Measurements from ENCODE around the gene PPP4R3A.
A peak's percentile ranks its signal among the peaks of the same experiment; 100 is the strongest.

The PPP4R3A gene

DNA sequence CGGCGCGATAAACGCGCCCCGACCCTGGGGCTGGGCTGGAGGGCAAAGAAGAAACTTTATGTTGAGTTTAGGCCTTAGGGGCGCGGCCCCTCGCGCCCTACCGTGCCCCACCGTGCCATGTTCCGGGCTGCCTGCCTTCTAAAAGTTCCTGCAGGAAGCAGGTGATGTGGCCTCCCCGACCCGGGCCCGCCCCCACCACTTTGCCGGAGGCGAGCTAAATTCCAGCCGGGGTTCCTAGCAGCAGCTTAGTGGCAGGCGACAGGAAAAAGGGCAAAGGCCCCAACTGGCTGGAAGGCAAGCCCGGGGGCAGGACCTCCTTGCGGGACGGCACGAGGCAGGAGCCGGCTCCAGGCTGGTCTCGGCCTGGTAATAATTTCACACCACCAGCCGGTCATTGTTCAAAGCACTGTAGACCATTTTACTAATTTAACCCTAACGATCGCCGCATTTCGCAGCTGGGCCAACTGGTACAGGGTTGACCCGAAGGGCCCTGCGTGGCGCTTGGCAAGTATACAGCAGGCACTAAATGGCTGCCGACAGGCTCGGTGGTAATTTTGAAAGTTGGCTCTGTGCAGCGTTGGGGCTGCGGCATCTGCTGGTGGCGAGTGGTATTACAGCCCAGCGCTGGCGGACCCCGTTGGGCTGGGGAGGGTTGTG, 91.6 kb downstream of the PPP4R3A start:
- H3K4me3 ChIP-seq (ENCODE audit: low read length) = peak overlapping the region; percentile 44
- TF ChIP-seq, protein P1, sequence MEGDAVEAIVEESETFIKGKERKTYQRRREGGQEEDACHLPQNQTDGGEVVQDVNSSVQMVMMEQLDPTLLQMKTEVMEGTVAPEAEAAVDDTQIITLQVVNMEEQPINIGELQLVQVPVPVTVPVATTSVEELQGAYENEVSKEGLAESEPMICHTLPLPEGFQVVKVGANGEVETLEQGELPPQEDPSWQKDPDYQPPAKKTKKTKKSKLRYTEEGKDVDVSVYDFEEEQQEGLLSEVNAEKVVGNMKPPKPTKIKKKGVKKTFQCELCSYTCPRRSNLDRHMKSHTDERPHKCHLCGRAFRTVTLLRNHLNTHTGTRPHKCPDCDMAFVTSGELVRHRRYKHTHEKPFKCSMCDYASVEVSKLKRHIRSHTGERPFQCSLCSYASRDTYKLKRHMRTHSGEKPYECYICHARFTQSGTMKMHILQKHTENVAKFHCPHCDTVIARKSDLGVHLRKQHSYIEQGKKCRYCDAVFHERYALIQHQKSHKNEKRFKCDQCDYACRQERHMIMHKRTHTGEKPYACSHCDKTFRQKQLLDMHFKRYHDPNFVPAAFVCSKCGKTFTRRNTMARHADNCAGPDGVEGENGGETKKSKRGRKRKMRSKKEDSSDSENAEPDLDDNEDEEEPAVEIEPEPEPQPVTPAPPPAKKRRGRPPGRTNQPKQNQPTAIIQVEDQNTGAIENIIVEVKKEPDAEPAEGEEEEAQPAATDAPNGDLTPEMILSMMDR (conservative IDR thresholded peaks at IDR 0.05; ENCODE audit: low read length) = peak; percentile 91
- peak; percentile 23 for DNase-seq (ENCODE audit: low read depth)

DNA sequence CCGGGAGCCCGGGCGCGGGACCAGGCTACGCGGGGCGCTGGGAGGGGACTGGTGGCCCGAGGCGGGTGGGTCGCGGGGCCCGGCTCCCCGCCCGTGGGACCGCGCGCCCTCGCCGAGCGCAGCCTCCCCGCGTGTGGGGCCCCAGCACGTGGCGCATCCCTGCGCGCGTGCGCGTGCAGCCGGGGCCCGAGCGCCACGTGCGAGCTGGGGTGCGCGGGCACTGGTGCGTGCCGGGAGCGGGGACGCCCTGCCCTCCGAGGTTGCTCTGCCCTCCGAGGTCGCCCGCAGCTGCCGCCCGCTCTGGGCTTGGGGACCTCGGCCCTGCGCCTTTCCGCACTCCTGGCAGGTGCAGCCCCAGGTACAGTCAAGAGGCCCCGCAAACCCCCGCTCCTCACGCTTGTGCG, 92.1 kb downstream of the PPP4R3A start:
- TF ChIP-seq, protein P1 (conservative IDR thresholded peaks at IDR 0.05; ENCODE audit: low read length) = no peak
- no peak for DNase-seq (ENCODE audit: low read depth)
- no peak overlapping the region for H3K4me3 ChIP-seq (ENCODE audit: low read length)

DNA sequence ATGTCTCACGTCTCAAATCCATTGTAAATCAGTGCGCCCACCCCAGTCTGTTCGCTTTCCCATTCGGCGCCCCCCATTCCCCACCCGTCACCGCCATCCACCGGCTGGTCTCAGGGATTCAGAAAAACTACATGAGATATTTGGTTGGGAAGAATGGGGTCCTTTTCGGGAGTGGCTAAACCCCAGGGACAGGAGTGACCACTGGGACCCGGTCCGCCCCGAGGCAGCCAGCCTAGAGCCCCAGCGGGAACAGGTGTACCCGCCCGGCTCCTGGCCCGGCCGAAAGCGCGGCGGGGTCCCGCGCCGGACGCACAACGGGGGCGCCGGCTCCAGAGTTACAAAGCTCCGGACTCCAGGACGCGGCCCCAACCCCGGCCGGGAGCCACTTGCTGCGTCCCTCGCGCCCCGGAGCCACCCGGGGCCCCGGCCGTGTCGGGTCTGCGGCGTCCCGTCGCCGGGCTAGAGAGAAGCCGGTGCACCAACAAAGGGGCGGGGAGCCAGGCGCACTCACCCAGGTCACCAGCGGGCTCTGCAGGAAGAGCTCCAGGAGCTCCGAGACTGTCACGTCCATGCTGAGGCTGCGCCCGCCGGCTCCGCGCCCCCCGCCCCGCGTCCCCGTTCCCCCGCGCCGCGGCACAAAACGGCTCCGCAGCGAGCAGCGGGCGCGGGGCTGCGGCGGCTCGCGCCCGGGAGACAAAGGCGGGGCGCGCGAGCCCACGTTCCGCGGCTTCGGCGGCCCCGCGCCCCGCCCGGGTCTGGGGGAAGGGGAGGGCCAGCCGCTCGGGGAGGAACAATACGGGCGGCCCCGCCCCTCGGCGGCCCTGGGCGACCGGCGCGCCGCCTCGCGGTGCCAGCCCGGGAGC, 92.8 kb downstream of the PPP4R3A start, which contains the start of gene CCDC88C:
Gene CCDC88C (minus strand): TSS at position 701 of the 863 bp plus-strand sequence. CDS start 130 bp downstream, at position 571.
- H3K4me3 ChIP-seq (ENCODE audit: low read length) = peak within 1 kb of the TSS; percentile 44
- DNase-seq (ENCODE audit: low read depth) = no peak
- TF ChIP-seq, protein P1 (conservative IDR thresholded peaks at IDR 0.05; ENCODE audit: low read length) = no peak

DNA sequence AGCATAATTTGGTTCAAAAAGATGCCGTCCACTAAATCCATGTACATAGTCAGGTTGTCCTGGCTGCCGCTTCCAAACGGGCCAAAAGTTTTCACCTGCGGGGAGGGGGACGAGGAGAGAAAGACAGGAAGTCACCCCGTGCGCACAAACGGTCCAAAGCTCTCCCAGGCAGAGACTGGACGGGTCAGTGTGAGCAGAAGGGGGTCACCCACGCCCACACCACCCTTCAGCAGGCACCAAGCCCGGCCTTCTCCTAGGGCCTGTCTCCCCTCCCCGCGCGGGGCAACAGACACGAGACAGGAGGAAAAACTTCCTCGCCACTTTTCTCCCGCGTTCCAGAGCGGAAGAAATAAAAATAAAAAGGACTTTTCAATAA, 93.4 kb downstream of the PPP4R3A start:
- no peak for DNase-seq (ENCODE audit: low read depth)
- H3K4me3 ChIP-seq (ENCODE audit: low read length) = no peak overlapping the region
- TF ChIP-seq, protein P1 (conservative IDR thresholded peaks at IDR 0.05; ENCODE audit: low read length) = no peak

DNA sequence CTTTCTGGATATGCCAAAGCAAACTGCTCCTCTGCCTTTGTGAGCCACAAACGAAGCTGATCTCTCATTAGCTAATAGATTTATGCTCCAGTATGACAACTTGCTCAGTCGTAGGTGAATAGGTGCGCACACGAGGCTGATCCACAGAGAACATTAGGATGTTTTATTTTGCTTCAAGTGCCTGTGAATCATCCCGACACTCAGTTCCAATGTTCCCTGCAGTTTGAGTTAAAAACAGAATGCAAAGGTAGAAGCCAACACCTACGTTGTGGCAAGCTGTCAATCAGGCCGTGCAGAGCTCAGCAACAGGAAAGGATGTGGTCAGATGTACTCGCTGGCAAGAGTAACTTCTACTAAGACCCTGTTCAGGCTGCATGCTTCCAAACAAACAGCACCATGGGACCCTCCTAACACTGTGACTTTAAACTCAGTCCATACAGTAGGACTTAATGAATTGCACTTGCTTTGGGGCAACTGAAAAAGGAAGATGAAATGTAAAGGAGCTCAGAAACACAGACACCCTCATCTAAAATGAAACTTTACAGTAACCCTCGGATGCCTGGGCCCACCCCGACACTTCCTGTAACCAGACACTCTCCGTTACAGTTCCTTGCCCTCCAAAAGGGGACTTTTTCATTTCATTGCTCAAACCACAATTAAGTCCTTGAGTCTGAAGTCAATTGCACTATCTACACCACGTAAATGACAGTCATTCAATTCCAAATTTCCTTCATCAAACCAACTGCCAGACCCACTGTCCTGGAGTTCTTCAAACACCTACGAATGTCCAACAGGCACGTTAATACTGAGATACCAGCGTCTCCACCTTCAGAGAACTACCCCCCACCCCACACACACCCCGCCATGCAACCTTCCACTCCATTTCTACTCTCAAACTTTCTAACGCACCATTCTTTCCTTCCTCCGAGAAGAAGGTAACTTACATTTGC, 94.0 kb downstream of the PPP4R3A start:
- DNase-seq (ENCODE audit: low read depth) = no peak
- H3K4me3 ChIP-seq (ENCODE audit: low read length) = no peak overlapping the region

DNA sequence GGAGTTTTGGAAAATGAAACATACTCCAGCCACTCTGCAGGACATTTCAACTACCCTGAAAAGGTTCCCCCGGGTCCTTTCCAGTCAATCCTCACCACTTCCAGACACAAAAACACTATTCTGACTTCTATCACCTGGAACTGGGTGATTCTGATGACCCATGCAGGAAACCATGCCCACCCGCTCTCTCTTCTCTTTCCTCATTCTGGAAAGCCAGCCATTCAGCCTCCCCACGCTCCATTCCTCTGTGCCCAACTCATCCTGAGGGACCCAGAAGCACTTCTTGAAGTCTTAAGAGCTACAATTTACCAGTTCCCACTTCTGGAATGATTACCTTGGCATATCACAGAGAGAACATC, 95.7 kb downstream of the PPP4R3A start:
- no peak overlapping the region for H3K4me3 ChIP-seq (ENCODE audit: low read length)
- no peak for DNase-seq (ENCODE audit: low read depth)
- TF ChIP-seq, protein P1 (conservative IDR thresholded peaks at IDR 0.05; ENCODE audit: low read length) = no peak

More for the DNA sequence above, 94.0 kb downstream of the PPP4R3A start:
- TF ChIP-seq, protein P1 (conservative IDR thresholded peaks at IDR 0.05; ENCODE audit: low read length) = no peak
